ENCODE results near the gene SMYD3.

- TF ChIP-seq POLR2AphosphoS5 (IDR thresholded peaks at IDR 0.05; ENCODE audit: low read depth, low read length) = no peak
- TF ChIP-seq, protein P1, sequence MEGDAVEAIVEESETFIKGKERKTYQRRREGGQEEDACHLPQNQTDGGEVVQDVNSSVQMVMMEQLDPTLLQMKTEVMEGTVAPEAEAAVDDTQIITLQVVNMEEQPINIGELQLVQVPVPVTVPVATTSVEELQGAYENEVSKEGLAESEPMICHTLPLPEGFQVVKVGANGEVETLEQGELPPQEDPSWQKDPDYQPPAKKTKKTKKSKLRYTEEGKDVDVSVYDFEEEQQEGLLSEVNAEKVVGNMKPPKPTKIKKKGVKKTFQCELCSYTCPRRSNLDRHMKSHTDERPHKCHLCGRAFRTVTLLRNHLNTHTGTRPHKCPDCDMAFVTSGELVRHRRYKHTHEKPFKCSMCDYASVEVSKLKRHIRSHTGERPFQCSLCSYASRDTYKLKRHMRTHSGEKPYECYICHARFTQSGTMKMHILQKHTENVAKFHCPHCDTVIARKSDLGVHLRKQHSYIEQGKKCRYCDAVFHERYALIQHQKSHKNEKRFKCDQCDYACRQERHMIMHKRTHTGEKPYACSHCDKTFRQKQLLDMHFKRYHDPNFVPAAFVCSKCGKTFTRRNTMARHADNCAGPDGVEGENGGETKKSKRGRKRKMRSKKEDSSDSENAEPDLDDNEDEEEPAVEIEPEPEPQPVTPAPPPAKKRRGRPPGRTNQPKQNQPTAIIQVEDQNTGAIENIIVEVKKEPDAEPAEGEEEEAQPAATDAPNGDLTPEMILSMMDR (IDR thresholded peaks at IDR 0.05) = no peak
- no peak for TF ChIP-seq TCF7L2 (IDR thresholded peaks at IDR 0.05; ENCODE audit: low read depth, low read length)
- TF ChIP-seq, protein P2, sequence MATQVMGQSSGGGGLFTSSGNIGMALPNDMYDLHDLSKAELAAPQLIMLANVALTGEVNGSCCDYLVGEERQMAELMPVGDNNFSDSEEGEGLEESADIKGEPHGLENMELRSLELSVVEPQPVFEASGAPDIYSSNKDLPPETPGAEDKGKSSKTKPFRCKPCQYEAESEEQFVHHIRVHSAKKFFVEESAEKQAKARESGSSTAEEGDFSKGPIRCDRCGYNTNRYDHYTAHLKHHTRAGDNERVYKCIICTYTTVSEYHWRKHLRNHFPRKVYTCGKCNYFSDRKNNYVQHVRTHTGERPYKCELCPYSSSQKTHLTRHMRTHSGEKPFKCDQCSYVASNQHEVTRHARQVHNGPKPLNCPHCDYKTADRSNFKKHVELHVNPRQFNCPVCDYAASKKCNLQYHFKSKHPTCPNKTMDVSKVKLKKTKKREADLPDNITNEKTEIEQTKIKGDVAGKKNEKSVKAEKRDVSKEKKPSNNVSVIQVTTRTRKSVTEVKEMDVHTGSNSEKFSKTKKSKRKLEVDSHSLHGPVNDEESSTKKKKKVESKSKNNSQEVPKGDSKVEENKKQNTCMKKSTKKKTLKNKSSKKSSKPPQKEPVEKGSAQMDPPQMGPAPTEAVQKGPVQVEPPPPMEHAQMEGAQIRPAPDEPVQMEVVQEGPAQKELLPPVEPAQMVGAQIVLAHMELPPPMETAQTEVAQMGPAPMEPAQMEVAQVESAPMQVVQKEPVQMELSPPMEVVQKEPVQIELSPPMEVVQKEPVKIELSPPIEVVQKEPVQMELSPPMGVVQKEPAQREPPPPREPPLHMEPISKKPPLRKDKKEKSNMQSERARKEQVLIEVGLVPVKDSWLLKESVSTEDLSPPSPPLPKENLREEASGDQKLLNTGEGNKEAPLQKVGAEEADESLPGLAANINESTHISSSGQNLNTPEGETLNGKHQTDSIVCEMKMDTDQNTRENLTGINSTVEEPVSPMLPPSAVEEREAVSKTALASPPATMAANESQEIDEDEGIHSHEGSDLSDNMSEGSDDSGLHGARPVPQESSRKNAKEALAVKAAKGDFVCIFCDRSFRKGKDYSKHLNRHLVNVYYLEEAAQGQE (IDR thresholded peaks at IDR 0.05; ENCODE audit: insufficient read depth in 1 of 2, low read depth in 2 of 2, low read length in 1 of 2) = no peak
- TF ChIP-seq SIN3A (IDR thresholded peaks at IDR 0.05; ENCODE audit: borderline replicate concordance, insufficient read depth, low read depth, low read length) = no peak
Measured at GRCh38 chr1:246165826-246166709, 341.0 kb downstream of the SMYD3 start.

Measured in Panc1 (cell line).